Brain microvascular endothelial cell (primary cell): ENCODE data around the gene WDR70.
"Not testable (repeated sequence)": the region's sequence is repeated elsewhere in the genome, so short reads cannot be mapped to it uniquely, and the experiment has no call there.

Experiments used
- DNase-seq: peaks from one replicate; pipeline ENCODE4 v3.0.0-alpha.2; 2020
- H3K27ac ChIP-seq: fragments of 250-450 bp; sonication (Bioruptor Pico); 2 replicates; pipeline ENCODE4 v1.5.1; 2020; ENCODE audit warnings: mild to moderate bottlenecking, moderate library complexity
- H3K27me3 ChIP-seq: fragments of 250-450 bp; sonication (Bioruptor Pico); replicated peaks from 2 replicates; pipeline ENCODE4 v1.5.1; 2020; ENCODE audit warnings: mild to moderate bottlenecking
- H3K36me3 ChIP-seq: fragments of 250-450 bp; sonication (Bioruptor Pico); replicated peaks from 2 replicates; pipeline ENCODE4 v1.5.1; 2020; ENCODE audit warnings: mild to moderate bottlenecking
- H3K4me3 ChIP-seq: 2 replicates; pipeline ENCODE4 v1.5.1; 2011; ENCODE audit warnings: low read depth, mild to moderate bottlenecking, control low read depth, low read length, moderate library complexity
- in situ Hi-C: cut with HindIII; loops from 2 replicates; pipeline ENCODE4 v1.10.0; 2017; ENCODE audit warnings: low sequenced_read_pairs, low pct_ligation_motif_present
- TF ChIP-seq, protein P1 (sequence below): IDR thresholded peaks from 2 replicates; pipeline ENCODE4 v1.5.1; 2011; ENCODE audit warnings: low read depth, mild to moderate bottlenecking, moderate library complexity, low read length, control low read depth, inconsistent platforms; ENCODE audit errors: missing control alignments

WDR70 gene

DNA sequence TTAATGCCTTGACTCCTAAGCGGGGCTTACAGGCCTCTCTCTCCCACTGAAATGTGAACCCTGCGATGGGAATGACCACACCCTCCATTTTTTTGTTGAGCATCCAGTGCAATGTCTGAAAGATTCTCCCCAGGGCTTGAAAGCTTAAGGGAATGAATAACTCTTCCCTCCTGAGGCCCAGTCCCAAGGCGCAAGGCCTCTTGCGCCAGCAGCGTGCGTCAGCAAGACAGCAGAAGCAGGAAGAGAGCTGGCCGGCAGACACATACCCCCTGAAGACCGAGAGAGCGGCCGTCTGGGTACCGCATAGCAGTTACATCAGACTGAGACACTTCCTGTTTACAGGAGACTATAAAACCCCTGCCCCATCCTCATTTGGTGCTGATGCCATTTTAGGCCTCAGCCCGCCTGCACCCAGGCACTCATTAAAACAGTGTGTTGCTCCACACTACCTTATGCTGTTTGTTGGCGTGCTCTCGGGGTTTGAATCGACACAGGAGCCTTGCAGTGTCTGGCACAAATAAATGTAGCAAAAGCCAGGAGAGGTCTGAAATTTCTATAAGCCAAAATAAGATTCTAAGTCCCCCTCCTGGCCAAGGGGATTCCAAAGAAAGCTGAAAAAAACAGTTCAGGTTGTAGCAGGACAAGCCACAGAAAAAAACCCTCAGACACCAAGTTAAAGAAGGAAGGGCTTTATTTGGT, 398.5 kb downstream of the WDR70 start:
- Histone ChIP-seq H3K36me3 (no peaks in the 10 kb centered on the region), H3K27ac (peak overlapping the region; percentile 59), H3K27me3 (no peaks in the 10 kb centered on the region), H3K4me3 (no peak overlapping the region)
- in situ Hi-C loops: no loop called here
- DNase-seq: peak; percentile 27
- TF ChIP-seq, protein P1, sequence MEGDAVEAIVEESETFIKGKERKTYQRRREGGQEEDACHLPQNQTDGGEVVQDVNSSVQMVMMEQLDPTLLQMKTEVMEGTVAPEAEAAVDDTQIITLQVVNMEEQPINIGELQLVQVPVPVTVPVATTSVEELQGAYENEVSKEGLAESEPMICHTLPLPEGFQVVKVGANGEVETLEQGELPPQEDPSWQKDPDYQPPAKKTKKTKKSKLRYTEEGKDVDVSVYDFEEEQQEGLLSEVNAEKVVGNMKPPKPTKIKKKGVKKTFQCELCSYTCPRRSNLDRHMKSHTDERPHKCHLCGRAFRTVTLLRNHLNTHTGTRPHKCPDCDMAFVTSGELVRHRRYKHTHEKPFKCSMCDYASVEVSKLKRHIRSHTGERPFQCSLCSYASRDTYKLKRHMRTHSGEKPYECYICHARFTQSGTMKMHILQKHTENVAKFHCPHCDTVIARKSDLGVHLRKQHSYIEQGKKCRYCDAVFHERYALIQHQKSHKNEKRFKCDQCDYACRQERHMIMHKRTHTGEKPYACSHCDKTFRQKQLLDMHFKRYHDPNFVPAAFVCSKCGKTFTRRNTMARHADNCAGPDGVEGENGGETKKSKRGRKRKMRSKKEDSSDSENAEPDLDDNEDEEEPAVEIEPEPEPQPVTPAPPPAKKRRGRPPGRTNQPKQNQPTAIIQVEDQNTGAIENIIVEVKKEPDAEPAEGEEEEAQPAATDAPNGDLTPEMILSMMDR: no peak

- in situ Hi-C loops, H3K4me3 ChIP-seq, H3K27me3 ChIP-seq: not testable (repeated sequence)
Measured at GRCh38 chr5:37781409-37781808, 402.3 kb downstream of the WDR70 start.

GRCh38 chr5:37786416-37786815, 407.3 kb downstream of the WDR70 start:
- DNase-seq: no peak
- TF ChIP-seq, protein P1: no peak
- Histone ChIP-seq H3K27ac (no peak overlapping the region), H3K36me3 (no peaks in the 10 kb centered on the region), H3K4me3 (no peak overlapping the region), H3K27me3 (no peaks in the 10 kb centered on the region)
- in situ Hi-C loops: no loop called here

More at GRCh38 chr5:37781409-37781808, 402.3 kb downstream of the WDR70 start:
- not testable (repeated sequence) for DNase-seq, H3K36me3 ChIP-seq, H3K27ac ChIP-seq

GRCh38 chr5:37786862-37787519, 407.9 kb downstream of the WDR70 start:
- Histone ChIP-seq H3K27ac (no peak overlapping the region), H3K27me3 (no peaks in the 10 kb centered on the region), H3K4me3 (no peak overlapping the region), H3K36me3 (no peaks in the 10 kb centered on the region)
- in situ Hi-C loops: no loop called here
- TF ChIP-seq, protein P1: no peak
- DNase-seq: peak; percentile 20

DNA sequence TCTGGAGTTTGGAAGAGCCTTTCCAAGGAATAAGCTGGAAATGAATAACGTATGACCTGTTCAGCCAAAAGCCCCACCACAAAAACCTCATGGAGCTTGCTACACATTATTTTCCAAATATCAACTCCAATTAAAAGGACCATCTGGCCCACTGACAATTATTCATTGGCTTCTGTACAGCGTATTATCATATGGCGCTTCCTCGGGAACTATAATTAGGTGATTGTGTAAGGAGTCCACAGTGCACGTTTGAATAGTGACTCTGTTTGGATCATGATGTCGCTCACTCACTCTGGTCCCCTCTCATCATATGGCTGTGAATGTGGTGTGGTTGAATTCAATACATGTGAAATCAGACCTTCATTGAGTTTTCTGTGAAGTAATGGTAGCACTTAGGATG, 408.6 kb downstream of the WDR70 start:
- no peaks in the 10 kb centered on the region for H3K36me3 ChIP-seq
- DNase-seq: no peak
- in situ Hi-C loops: no loop called here
- TF ChIP-seq, protein P1: no peak
- no peak overlapping the region for H3K4me3 ChIP-seq
- H3K27me3 ChIP-seq: no peaks in the 10 kb centered on the region
- no peak overlapping the region for H3K27ac ChIP-seq

DNA sequence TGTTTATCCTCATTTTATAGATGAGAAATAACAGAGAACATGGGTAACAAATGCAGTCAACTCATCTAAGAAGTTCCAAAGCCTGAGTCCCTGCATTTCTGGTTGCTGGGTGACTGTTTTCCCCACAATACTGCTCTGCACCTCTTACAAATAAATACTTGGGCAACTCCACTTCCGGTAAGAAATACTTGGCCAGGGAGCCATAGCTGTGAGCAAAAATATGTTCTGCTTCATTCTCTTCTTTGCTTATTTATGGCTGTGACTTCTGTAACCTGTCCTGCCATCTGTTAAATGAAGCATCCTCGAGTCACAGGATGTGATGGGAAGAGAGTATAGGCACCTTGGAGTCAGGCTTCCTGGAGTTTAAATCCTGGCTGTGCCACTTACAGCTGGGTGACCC, 410.9 kb downstream of the WDR70 start:
- H3K27ac ChIP-seq: no peak overlapping the region
- no peaks in the 10 kb centered on the region for H3K36me3 ChIP-seq
- H3K27me3 ChIP-seq: no peaks in the 10 kb centered on the region
- in situ Hi-C loops: no loop called here
- TF ChIP-seq, protein P1: no peak
- DNase-seq: no peak
- no peak overlapping the region for H3K4me3 ChIP-seq
